Left lung (tissue), 10 donors: ENCODE measurements around the gene ARHGAP8. TPM values are rescaled to one million over a fixed set of nuclear protein-coding genes. Genes with fewer than 3 reads are reported as not detected.

ENCODE experiments used
- ATAC-seq: fragments of 200-7000 bp; cut with Tn5 transposase; one replicate; pipeline ENCODE4 v1.9.1; 2020; ENCODE audit warnings: moderate library complexity
- DNase-seq, 4 donors: peaks; one replicate each; pipeline ENCODE4 v3.0.0-alpha.2; 2013 to 2020
- H3K27ac ChIP-seq, 2 donors: fragments of 200-600 bp; sonication (generic) in 1 of 2; one replicate each; pipeline versions ENCODE4 v1.5.0 to v1.8.0; 2020 to 2021
- H3K27me3 ChIP-seq, 2 donors: fragments of 200-600 bp; sonication (generic) in 1 of 2; one replicate each; pipeline versions ENCODE4 v1.5.0 to v1.8.0; 2020 to 2021
- H3K36me3 ChIP-seq, 2 donors: fragments of 200-600 bp; sonication (generic) in 1 of 2; one replicate each; pipeline versions ENCODE4 v1.5.0 to v1.8.0; 2020 to 2021
- H3K4me1 ChIP-seq, 2 donors: fragments of 200-600 bp; one replicate each; pipeline ENCODE4 v1.8.0; 2021
- H3K4me3 ChIP-seq, 2 donors: fragments of 200-600 bp; sonication (generic) in 1 of 2; one replicate each; pipeline versions ENCODE4 v1.5.0 to v1.8.0; 2020 to 2021; ENCODE audit warnings: mild to moderate bottlenecking in 1 of 2
- H3K9me3 ChIP-seq, 2 donors: fragments of 200-600 bp; sonication (generic) in 1 of 2; one replicate each; pipeline versions ENCODE4 v1.5.0 to v1.8.0; 2020 to 2021
- CTCF ChIP-seq, 2 donors: fragments of 200-600 bp; sonication (generic) in 1 of 2; IDR thresholded peaks; one replicate each; pipeline versions ENCODE4 v1.5.0 to v1.8.0; 2021; ENCODE audit warnings: antibody characterized with exemption in 2 of 2
- intact Hi-C, 2 donors: fragments of 100-400 bp; cut with DNase I; formaldehyde crosslinking; loops; one replicate each; pipeline versions ENCODE4 v1.11.2 to v1.14.2; 2022
- polyA plus RNA-seq, 6 donors: library from polyadenylated mRNA; unstranded; fragments of 120-200 nt; gene quantifications; one replicate each; pipeline ENCODE4 v1.2.1, GENCODE V29; 2013; ENCODE audit not compliant: insufficient read length in 6 of 6
- total RNA-seq, 2 donors: library from RNA; stranded (reverse); fragmentation: NEBNext Ultra II Directional; extraction: Animal tissue kit (Norgen Biotek cat#: 25700); gene quantifications; one replicate each; pipeline ENCODE4 v1.2.1, GENCODE V29; 2021
- donor health status: DM: no; HTN: yes; CAD: no.
- donor health status: DM: no; HTN: no; CAD: no.

The ARHGAP8 gene
- total and polyA plus RNA-seq, 8 donors = 18.3 to 47.0 (median 35.0) TPM

- ATAC-seq (no peak), DNase-seq (no peak)
- H3K4me3 ChIP-seq = no peak overlapping the region
- H3K27ac ChIP-seq = no peak overlapping the region
- H3K4me1 ChIP-seq = no peaks in the 10 kb centered on the region
- TF ChIP-seq CTCF (IDR thresholded peaks at IDR 0.05) = no peak
- H3K9me3 ChIP-seq = no peaks in the 10 kb centered on the region
- no peaks in the 10 kb centered on the region for H3K36me3 ChIP-seq
- H3K27me3 ChIP-seq = no peaks in the 10 kb centered on the region
- intact Hi-C loops = no loop called here
These were observed 32.6 kb upstream of the ARHGAP8 start for GRCh38 chr22:44719586-44720368.

DNA sequence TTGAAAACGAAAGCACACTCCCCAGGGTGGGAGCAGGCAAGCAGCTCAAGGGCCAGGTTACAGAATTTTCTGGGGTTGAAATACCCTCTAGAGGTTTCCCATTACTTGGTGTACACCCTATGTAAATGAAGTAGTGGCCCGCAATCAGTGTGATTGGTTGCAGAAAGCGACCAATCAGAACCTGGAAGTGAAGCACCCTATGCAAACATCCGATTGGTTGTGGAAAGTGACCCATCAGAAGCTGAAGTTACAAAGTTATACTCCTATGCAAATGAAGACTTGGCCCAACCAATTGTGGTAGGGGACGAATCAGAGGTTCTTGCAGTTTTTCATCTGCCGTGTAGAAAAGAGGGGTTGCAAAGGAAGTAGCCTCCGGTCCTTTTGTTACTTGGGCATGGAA, 31.2 kb upstream of the ARHGAP8 start:
- H3K9me3 ChIP-seq = no peaks in the 10 kb centered on the region
- H3K4me1 ChIP-seq = no peaks in the 10 kb centered on the region
- H3K4me3 ChIP-seq = no peak overlapping the region
- intact Hi-C loops = no loop called here
- no peak for ATAC-seq
- DNase-seq = no peak
- peaks cover 0 to 9% of the 10 kb centered on the region in 2 donors for H3K36me3 ChIP-seq
- H3K27me3 ChIP-seq = no peaks in the 10 kb centered on the region
- H3K27ac ChIP-seq = no peak overlapping the region
- no peak for TF ChIP-seq CTCF (IDR thresholded peaks at IDR 0.05)

DNA sequence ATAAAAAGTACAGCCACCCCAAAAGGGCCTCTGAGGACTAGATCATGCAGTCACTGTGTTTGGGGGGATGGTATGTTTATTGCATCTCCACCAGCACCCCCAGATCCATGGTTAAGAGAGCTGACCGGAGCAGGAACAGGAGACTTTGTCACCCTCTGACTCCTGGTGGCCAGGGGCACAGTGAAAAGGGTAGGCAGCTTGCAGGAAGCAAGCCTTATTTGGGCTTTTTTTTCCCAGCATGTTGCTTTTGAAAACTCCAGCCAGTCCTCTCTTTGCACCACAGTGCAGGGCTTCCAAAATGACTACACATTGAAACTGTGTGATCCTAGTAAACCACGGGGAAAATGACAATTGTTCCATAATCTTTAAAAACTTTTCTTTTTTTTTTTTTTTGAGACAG, 29.8 kb upstream of the ARHGAP8 start:
- no peaks in the 10 kb centered on the region for H3K4me1 ChIP-seq
- DNase-seq (no peak), ATAC-seq (no peak)
- no peaks in the 10 kb centered on the region for H3K9me3 ChIP-seq
- H3K4me3 ChIP-seq = no peak overlapping the region
- intact Hi-C loops = no loop called here
- H3K27ac ChIP-seq = no peak overlapping the region
- H3K27me3 ChIP-seq = no peaks in the 10 kb centered on the region
- TF ChIP-seq CTCF (IDR thresholded peaks at IDR 0.05) = no peak
- H3K36me3 ChIP-seq = peaks cover 0 to 13% of the 10 kb centered on the region in 2 donors

- Histone ChIP-seq H3K4me3 (no peak overlapping the region), H3K4me1 (peaks cover under 1 to 9% of the 10 kb centered on the region in 2 donors), H3K27me3 (no peaks in the 10 kb centered on the region), H3K36me3 (peaks cover 0 to 13% of the 10 kb centered on the region in 2 donors), H3K27ac (no peak overlapping the region), H3K9me3 (no peaks in the 10 kb centered on the region)
- intact Hi-C loops = no loop called here
- DNase-seq (no peak), ATAC-seq (no peak)
- no peak for TF ChIP-seq CTCF (IDR thresholded peaks at IDR 0.05)
These were observed 28.6 kb upstream of the ARHGAP8 start for GRCh38 chr22:44723801-44724200.

DNA sequence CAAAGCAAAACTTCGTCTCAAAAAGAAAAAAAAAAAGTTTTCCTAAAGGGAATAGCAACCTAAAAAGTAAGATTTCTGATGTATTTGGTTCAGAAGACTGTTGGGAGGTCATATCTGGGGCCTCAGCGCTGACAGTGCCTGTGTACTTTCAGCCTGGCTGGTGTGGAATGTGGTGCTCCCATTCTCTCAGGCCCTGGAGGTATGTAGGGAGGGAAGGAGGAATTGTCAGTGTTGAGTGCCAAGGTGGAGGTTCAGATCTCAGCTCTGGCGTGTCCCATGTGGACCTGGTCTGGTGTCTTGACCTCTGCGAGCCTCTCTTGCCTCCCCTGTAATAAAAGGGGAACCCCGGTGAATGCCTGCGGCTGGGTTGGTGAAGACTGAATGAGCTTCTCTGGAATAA, 28.0 kb upstream of the ARHGAP8 start:
- no peak for TF ChIP-seq CTCF (IDR thresholded peaks at IDR 0.05)
- no peaks in the 10 kb centered on the region for H3K27me3 ChIP-seq
- no peak for ATAC-seq
- intact Hi-C loops = no loop called here
- H3K27ac ChIP-seq = no peak overlapping the region
- peaks cover 7 to 15% of the 10 kb centered on the region in 2 donors for H3K4me1 ChIP-seq
- peaks cover 0 to 13% of the 10 kb centered on the region in 2 donors for H3K36me3 ChIP-seq
- DNase-seq = no peak
- no peaks in the 10 kb centered on the region for H3K9me3 ChIP-seq
- H3K4me3 ChIP-seq = no peak overlapping the region
